Cardiac muscle cell (in vitro differentiated cells and primary cell): ENCODE measurements around the gene ANAPC2. TPM values are rescaled to one million over a fixed set of nuclear protein-coding genes. Genes with fewer than 3 reads are reported as not detected.

Experiments used
- DNase-seq, 2 donors: peaks; one replicate each; pipeline versions ENCODE4 v3.0.0 to v3.0.0-alpha.2; 2010 to 2017; ENCODE audit warnings: low read depth in 1 of 2, low spot score in 1 of 2
- H3K27ac ChIP-seq: fragments of 200-600 bp; sonication (generic); 2 replicates; pipeline ENCODE4 v1.5.1; 2016
- H3K27me3 ChIP-seq: fragments of 200-600 bp; sonication (generic); 2 replicates; pipeline ENCODE4 v1.6.0; 2016; ENCODE audit warnings: control low read depth
- H3K36me3 ChIP-seq: fragments of 200-600 bp; sonication (generic); 2 replicates; pipeline ENCODE4 v1.5.1; 2016; ENCODE audit warnings: control low read depth
- H3K4me1 ChIP-seq: fragments of 200-600 bp; sonication (generic); 2 replicates; pipeline ENCODE4 v1.8.1; 2017; ENCODE audit warnings: low read depth, mild to moderate bottlenecking, mixed run types
- H3K4me3 ChIP-seq: fragments of 200-600 bp; sonication (generic); 2 replicates; pipeline ENCODE4 v1.5.1; 2016; ENCODE audit warnings: mild to moderate bottlenecking
- H3K9me3 ChIP-seq: fragments of 200-600 bp; sonication (generic); 2 replicates; pipeline ENCODE4 v1.5.1; 2017; ENCODE audit warnings: low read depth, mild to moderate bottlenecking, control low read depth
- polyA plus RNA-seq: library from polyadenylated mRNA; unstranded; fragments of >200 nt; fragmentation: Nextera tagmentation; extraction: Ambion mirVana; gene quantifications from 2 replicates; pipeline ENCODE4 v1.2.1, GENCODE V29; 2016
- total RNA-seq: library from RNA; depleted of rRNA; stranded (reverse); fragments of >200 nt; gene quantifications from 2 replicates; pipeline ENCODE4 v1.2.3, GENCODE V29; 2016
- TF ChIP-seq, protein P1 (sequence below): IDR thresholded peaks from 2 replicates; pipeline ENCODE4 v1.5.1; 2012; ENCODE audit warnings: low read depth, mild to moderate bottlenecking, low read length

Gene ANAPC2
- total and polyA plus RNA-seq, 2 experiments from 2014 or later: 15.5 to 42.8 TPM

DNA sequence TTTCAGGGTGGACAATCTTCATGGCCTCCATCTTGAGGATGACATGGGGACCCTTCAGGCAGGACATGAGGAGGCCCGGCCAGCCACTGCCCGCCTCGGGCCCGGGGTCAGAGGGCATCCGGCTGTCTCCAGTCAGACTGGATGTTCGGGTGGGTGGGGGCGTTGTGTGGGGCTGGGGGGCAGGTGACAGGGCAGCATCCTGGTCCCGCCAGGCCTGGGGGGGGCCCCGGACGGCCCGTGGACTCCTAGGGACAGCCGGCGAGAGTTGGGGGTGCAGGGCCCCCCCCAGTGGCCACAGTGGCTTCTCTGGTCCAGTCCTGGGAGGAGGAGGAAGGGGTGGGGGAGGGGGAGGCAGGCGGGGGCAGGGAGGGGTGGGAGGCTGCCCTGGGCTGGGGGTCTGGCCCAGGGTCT is 32.7 kb upstream of the ANAPC2 start:
- H3K4me1 ChIP-seq: peaks cover 31% of the 10 kb centered on the region
- no peaks in the 10 kb centered on the region for H3K27me3 ChIP-seq
- TF ChIP-seq, protein P1, sequence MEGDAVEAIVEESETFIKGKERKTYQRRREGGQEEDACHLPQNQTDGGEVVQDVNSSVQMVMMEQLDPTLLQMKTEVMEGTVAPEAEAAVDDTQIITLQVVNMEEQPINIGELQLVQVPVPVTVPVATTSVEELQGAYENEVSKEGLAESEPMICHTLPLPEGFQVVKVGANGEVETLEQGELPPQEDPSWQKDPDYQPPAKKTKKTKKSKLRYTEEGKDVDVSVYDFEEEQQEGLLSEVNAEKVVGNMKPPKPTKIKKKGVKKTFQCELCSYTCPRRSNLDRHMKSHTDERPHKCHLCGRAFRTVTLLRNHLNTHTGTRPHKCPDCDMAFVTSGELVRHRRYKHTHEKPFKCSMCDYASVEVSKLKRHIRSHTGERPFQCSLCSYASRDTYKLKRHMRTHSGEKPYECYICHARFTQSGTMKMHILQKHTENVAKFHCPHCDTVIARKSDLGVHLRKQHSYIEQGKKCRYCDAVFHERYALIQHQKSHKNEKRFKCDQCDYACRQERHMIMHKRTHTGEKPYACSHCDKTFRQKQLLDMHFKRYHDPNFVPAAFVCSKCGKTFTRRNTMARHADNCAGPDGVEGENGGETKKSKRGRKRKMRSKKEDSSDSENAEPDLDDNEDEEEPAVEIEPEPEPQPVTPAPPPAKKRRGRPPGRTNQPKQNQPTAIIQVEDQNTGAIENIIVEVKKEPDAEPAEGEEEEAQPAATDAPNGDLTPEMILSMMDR: no peak
- peak overlapping the region; percentile 59 for H3K4me3 ChIP-seq
- H3K36me3 ChIP-seq: no peaks in the 10 kb centered on the region
- DNase-seq: no peak
- peak overlapping the region; percentile 80 for H3K27ac ChIP-seq
- H3K9me3 ChIP-seq: no peaks in the 10 kb centered on the region

DNA sequence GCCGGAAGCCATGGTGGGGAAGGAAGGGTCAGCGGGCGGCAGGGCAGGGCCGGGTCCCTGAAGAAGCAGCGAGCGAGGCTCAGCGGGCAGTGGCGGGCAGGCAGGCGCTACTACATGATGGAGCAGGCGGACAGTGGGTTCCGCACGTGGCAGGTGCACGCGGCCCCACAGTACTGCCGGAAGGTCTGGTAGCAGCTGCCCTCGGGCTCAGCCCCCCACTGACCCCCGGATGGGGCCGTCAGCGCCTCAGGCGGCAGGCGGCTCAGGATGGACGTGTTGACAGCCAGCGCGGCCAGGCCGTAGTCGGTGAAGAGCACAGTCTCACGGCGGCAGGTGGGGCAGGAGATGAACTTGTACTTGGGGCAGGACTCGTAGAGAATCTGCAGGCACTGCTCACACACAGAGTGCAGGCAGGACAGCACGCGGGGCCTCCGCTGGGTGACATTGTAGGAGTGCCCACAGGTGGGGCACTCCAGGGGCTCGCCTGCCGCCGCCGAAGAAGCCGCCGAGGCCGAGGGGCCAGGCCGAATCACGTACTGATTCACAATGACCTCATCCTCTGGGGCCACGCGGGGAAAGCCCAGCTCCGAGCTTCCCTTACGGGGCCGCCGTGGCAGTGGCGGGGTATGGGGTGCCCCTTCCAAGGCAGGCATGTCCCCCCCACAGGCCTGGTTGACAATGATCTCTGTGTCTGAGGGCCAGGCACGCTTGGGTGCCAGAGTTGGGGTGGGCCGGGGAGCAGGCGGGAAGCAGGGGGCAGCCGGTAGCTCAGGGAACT is 32.1 kb upstream of the ANAPC2 start:
- DNase-seq: no peak
- Histone ChIP-seq H3K4me3 (no peak overlapping the region), H3K36me3 (no peaks in the 10 kb centered on the region), H3K27ac (peak overlapping the region; percentile 80), H3K9me3 (no peaks in the 10 kb centered on the region), H3K4me1 (peaks cover 31% of the 10 kb centered on the region), H3K27me3 (no peaks in the 10 kb centered on the region)
- TF ChIP-seq, protein P1: no peak

DNA sequence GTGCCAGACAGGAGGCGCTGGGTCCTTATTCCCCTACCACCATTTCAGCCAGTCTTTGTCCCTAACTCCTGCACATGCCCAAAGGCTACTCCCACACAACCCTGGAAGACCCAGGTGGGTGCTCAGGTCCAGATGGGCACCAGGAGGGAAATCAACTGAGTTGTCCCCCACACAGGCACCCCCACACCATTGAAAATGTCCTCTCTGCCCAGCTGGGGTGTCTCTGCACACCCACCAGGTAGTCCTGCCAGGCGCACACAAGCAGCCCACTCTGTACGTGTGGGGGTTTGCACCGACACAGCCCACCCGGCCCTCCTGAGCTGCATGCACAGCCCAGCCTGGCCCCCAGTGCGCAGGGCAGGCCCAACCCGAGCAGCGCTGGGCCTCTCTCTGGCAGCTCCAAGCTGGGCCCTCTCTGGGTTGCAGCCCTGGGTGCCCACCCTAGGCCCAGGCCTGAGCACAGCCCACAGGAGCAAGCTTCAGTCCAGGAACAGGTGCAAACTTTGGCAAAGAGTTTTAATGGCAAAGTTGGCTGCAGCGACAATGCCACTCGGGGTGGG is 31.5 kb upstream of the ANAPC2 start:
- Histone ChIP-seq H3K27me3 (no peaks in the 10 kb centered on the region), H3K36me3 (no peaks in the 10 kb centered on the region), H3K27ac (peak overlapping the region; percentile 80), H3K4me3 (no peak overlapping the region), H3K4me1 (peaks cover 31% of the 10 kb centered on the region), H3K9me3 (no peaks in the 10 kb centered on the region)
- TF ChIP-seq, protein P1: no peak
- no peak for DNase-seq

DNA sequence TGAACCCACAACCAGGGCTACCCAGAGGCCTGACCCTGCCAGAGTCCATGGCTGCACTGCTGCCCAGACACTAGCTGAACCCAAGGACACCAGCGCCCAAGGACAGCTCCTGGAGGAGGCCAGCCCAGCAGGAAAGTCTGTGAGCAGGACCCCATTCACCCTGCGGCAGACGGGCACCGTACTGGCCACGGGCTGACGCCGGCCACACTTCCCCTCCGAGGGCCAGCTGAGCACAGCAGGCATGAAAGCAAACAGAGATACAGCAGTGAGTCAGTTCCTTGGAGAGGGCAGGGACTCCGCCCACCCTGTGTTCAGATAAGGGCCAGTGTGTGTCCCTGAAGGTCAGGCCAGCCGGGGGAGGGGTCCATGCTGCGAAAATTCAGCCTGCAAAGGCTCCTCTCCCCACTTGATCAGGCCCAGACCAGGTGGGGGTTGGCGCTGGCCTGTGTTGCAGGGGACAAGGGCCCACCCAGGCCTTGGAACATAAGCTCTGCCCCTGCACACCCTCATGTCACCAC is 30.5 kb upstream of the ANAPC2 start:
- peak overlapping the region; percentile 90 for H3K27ac ChIP-seq
- no peaks in the 10 kb centered on the region for H3K36me3 ChIP-seq
- TF ChIP-seq, protein P1: no peak
- H3K4me3 ChIP-seq: no peak overlapping the region
- no peaks in the 10 kb centered on the region for H3K27me3 ChIP-seq
- H3K9me3 ChIP-seq: no peaks in the 10 kb centered on the region
- peaks cover 31% of the 10 kb centered on the region for H3K4me1 ChIP-seq
- peak; percentile 65 to 68 for DNase-seq

DNA sequence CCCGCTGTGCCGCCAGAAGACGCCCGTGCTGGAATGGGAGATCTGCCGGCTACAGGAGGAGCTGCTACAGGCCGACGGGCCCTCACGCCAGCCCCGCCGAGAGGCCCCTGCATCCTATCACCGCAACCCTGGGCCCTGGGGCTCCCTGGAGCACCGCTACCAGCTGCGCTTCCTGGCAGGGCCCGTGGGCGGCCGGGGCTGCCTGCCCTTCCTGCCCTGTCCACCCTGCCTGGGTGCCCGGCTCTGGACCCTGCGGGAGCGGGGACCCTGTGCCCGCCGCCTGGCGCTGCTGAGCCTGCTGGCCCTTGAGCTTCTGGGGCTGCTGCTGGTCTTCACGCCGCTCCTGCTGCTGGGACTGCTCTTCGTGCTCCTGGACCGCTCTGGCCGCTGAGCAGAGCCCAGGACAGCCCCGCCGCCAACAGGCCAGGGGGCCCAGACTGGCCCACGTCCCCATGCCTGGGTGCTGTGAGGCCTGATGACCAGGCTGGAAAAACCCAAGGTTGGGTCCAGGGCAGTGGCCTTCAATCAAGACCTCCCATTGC is 29.9 kb upstream of the ANAPC2 start:
- Histone ChIP-seq H3K9me3 (no peaks in the 10 kb centered on the region), H3K27ac (peak overlapping the region; percentile 90), H3K36me3 (no peaks in the 10 kb centered on the region), H3K4me1 (peaks cover 31% of the 10 kb centered on the region), H3K27me3 (no peaks in the 10 kb centered on the region), H3K4me3 (no peak overlapping the region)
- no peak for DNase-seq
- TF ChIP-seq, protein P1: no peak
